GM18498 (cell line): ENCODE data around the gene ASB15.
A peak's percentile ranks its signal among the peaks of the same experiment; 100 is the strongest.

Experiments used
- ATAC-seq: cut with Tn5 transposase; IDR thresholded peaks from one replicate; pipeline ENCODE4 v1.9.1; 2021; ENCODE audit warnings: mild to moderate bottlenecking, moderate library complexity; ENCODE audit not compliant: unreplicated experiment

The ASB15 gene

DNA sequence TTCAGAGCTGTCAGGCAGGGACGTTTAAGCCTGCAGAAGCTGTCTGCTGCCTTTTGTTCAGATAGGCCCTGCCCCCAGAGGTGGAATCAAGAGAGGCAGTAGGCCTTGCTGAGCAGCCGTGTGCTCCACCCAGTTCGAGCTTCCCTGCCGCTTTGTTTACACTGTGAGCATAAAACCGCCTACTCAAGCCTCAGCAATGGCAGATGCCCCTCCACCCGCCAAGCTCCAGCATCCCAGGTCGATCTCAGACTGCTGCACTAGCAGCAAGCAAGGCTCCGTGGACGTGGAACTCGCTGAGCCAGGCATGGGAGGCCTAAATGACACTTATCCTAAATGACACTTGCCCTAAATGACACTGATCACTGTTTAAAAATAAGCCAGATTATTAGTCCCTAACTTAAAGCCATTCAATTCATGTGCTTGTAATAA is 6.8 kb upstream of the ASB15 start:
- no peak for ATAC-seq

GRCh38 chr7:123598657-123599056 is 3.0 kb upstream of the ASB15 start:
- no peak for ATAC-seq

DNA sequence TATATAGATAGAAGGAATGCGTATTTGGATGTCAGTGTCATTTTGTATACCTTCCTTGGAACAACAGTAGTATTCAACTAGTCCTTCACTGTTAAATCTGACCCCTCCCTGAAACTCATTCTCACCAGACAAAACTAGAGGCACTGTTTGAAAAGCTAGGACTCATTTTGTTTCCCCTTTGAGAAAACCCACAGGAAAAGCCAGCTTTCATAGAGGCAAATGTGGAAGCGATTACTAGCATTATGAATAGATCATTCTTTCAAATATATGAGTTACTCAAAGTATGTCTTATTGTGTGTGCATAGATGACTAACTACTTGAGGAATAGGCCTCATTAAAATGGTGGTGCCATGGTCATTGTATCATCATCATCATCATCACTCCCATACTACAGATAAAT is 1.9 kb upstream of the ASB15 start:
- no peak for ATAC-seq

DNA sequence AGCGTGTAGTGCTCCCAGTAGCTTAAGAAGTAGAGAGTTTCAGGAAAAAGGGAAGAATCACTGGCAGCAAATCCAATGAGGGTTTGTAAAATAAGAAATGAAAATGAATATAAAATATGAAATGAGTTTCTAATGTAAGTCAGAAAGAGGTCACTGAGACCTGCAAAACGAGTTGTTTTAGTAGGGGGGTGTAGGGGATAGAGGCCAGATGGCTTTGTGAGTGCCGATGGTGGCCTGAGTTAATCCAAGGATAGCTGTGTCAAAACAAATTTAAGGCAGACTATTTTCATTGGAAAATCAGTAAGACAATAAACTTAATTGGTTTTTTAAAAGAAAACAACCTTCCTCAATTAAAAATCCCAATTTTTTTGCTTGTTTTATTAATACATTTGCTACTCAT is 745 bp upstream of the ASB15 start:
- no peak for ATAC-seq

DNA sequence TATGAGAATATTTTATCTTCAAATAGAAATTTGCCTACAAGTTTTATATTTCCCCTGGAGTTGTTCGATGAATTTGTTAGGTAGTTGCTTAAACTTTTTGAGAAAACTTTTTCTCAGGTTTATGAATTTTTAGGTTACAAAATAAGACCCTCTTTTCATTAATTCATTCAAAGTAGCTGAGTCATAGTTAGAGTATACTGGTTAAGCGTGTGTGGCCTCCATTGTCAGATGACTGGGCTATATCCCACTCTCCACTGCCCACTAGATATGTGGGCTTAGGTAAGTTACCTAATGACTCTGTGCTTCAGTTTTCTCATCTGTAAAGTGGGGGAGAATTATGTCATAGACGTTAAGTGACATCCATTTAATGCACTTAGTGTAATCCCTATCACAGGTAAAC is 1.0 kb downstream of the ASB15 start:
- ATAC-seq: no peak

- ATAC-seq: no peak
These were observed 3.1 kb downstream of the ASB15 start for GRCh38 chr7:123604739-123605138.

GRCh38 chr7:123607423-123607975 is 5.9 kb downstream of the ASB15 start:
- ATAC-seq: no peak

- ATAC-seq: no peak
These were observed 7.6 kb downstream of the ASB15 start for GRCh38 chr7:123608991-123609882.

GRCh38 chr7:123609883-123610239 is 8.2 kb downstream of the ASB15 start:
- ATAC-seq: no peak

DNA sequence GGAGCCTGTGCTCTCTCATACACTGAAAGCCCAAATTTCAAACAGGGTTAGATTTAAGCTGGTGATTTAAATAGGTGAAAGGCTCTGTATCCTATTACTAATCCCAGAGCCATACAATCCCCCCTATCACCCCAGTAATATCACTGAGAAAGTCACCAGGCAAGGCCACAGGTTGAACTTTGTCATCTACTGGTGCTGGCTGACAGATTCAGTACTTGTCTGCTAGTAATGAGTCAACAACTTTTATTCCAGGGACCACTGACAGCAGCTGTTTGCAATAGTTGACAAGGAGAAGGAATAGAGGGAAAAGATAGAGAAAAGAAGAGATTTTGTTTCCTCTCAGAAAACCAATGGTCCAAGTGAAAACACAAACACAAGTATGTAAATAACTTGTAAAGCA is 10.4 kb downstream of the ASB15 start:
- no peak for ATAC-seq

GRCh38 chr7:123615344-123615743 is 13.7 kb downstream of the ASB15 start:
- no peak for ATAC-seq

- ATAC-seq: no peak
These were observed 14.6 kb downstream of the ASB15 start for GRCh38 chr7:123616223-123616622.

GRCh38 chr7:123621707-123622106 is 20.1 kb downstream of the ASB15 start:
- no peak for ATAC-seq

DNA sequence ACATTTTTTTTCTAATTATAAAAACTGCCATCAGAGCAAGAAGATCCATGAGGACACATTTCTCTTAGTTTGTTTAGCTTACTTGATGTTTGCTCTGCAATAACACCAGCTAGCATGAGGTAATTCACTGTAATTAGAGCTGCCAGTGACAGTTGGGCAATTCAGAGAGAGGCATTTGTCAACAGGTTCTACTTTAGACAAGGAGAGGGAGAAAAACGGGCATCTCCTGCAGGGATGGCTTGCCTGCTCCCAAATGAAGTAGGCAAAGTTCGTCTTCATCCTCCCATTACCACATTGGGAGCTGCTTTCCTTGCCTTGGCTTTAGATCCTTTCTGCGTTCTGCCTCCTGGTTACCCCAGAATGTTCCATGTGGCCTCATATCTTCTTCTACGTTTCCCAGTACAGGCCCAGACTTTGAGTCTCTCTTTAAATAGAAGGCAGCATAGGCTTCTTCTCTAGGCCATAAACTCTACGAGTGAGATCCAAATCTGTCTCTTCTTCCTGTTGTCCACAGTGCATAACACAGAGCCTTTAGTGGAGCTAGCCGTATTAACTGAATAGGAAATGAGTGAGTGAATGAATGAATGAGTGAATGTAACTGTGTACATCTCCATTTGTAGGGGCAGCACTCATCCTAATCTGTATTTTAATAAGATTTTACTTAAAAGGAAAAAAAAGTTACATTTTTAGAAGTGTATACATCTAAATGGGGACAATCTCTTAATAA is 21.2 kb downstream of the ASB15 start:
- ATAC-seq: no peak

DNA sequence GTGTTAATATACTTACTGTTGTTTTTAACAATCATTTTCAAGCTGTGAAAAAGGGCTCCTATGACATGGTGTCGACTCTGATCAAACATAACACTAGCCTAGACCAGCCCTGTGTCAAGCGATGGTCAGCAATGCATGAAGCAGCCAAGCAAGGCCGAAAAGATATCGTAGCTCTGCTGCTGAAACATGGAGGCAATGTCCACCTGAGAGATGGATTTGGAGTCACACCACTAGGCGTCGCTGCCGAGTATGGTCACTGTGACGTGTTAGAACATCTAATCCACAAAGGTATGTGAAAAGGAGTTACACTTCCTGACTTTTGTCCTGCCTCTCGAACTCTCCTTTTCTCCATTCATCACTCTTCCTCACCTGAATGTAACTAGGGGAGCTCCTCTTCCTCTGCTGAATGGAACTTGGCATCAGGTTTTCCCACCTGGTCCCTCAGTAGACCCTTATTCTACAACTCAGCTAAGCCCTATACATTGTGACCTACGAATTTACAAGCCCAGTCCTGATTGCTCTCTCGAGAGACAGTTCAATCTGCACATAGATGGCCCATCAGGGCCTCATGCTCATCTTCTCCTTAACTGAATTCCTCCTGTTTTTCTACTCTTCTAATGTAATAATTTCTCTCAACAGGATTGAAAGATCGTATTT is 23.0 kb downstream of the ASB15 start:
- peak; percentile 94 for ATAC-seq

- no peak for ATAC-seq
These were observed 23.6 kb downstream of the ASB15 start for GRCh38 chr7:123625254-123625653.

DNA sequence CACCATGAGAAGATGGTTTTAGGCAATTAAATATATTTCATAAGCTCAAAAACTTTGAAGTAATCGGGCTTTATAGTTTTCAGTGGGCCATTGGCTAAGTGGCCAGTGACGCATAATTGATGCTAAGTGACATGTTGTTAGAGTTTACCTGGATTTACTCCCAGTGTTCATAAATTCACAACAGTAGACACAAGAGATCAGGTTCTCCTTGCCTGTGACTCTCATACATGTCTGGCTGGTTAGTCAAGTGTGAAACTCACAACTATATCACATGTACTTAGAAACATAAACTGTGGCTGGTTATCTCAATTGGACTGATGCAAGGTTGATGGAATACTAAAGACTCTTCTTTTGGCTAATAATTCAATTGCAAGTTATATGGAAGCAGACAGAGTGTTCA is 26.2 kb downstream of the ASB15 start:
- ATAC-seq: no peak

GRCh38 chr7:123628829-123629228 is 27.2 kb downstream of the ASB15 start:
- no peak for ATAC-seq

DNA sequence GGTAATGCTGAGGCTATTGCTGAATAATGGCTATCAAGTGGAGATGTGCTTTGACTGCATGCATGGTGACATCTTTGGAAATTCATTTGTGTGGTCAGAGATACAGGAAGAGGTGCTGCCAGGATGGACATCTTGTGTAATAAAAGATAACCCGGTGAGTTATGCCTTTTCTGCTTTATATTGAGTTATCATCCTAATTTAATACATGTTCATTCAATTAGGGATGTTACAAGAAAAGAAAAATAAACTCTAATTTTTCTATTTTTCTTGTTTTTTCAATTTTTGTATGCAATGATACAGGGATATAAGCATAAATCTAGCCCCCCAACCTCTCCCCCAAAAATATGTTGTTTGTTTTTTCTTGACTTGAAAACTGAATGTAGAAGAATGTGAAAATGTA is 27.7 kb downstream of the ASB15 start:
- ATAC-seq: no peak

DNA sequence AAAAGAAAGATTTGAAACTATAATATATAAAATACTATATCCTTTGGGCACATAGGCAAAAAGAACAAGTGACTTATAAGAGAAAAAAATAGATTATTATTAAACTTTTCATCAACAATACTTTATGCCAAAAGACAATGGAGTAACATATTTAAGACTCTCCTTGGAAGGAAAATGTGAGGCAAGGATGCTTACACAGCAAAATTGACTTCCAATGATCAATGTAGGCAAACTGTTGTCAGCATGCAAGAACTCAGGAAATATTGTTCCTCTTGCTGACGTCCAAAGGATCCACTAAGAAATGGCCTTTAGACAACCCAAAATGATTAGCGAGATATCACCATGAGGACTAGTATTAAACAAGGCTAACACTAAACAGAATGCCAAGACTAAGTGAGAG is 31.2 kb downstream of the ASB15 start:
- ATAC-seq: no peak

- ATAC-seq: no peak
These were observed 31.9 kb downstream of the ASB15 start for GRCh38 chr7:123633553-123633952.
